Peyer's patch (tissue), 4 donors: ENCODE data around the gene FRMPD1. TPM values are rescaled to one million over a fixed set of nuclear protein-coding genes. Genes with fewer than 3 reads are reported as not detected.

Experiments
- DNase-seq, 3 donors: peaks; one replicate each; pipeline ENCODE4 v3.0.0-alpha.2; 2017 to 2019
- H3K27ac ChIP-seq, 4 donors: fragments of 200-600 bp; sonication (generic); one replicate each; pipeline ENCODE4 v1.5.1; 2016 to 2019
- H3K27me3 ChIP-seq, 2 donors: fragments of 200-600 bp; sonication (generic); one replicate each; pipeline ENCODE4 v1.5.1; 2019
- H3K36me3 ChIP-seq, 3 donors: fragments of 200-600 bp; sonication (generic); one replicate each; pipeline ENCODE4 v1.5.1; 2016 to 2019
- H3K4me1 ChIP-seq, 4 donors: fragments of 200-600 bp; sonication (generic); one replicate each; pipeline ENCODE4 v1.5.1; 2016 to 2019
- H3K4me3 ChIP-seq, 4 donors: fragments of 200-600 bp; sonication (generic); 1 replicate in 3 of 4; 2 replicates in 1 of 4; pipeline ENCODE4 v1.5.1; 2016 to 2019; ENCODE audit warnings: mild to moderate bottlenecking in 1 of 4
- H3K9me3 ChIP-seq, 4 donors: fragments of 200-600 bp; sonication (generic); one replicate each; pipeline ENCODE4 v1.5.1; 2016 to 2019; ENCODE audit warnings: mild to moderate bottlenecking in 1 of 4
- CTCF ChIP-seq, 6 experiments: fragments of 450-650 bp in 4 of 6; fragments of 200-600 bp in 2 of 6; sonication (generic) in 1 of 6; IDR thresholded peaks; one replicate each; pipeline ENCODE4 v1.5.1; 2017 to 2019; ENCODE audit warnings: antibody characterized with exemption in 6 of 6, mild to moderate bottlenecking in 3 of 6, moderate library complexity in 1 of 6
- POLR2A ChIP-seq, 2 donors: fragments of 450-650 bp; IDR thresholded peaks; one replicate each; pipeline ENCODE4 v1.5.1; 2017; ENCODE audit warnings: antibody characterized with exemption in 2 of 2, mild to moderate bottlenecking in 2 of 2, moderate library complexity in 2 of 2
- total RNA-seq, 4 donors: library from RNA; depleted of rRNA; stranded (reverse); fragments of >200 nt; gene quantifications; one replicate each; pipeline ENCODE4 v1.1.0, GENCODE V29; 2016

Gene FRMPD1
- total RNA-seq, 4 donors from 2014 or later: 0.40 TPM; not detected in 3

GRCh38 chr9:37641331-37641730 is 9.4 kb upstream of the FRMPD1 start:
- TF ChIP-seq CTCF (IDR thresholded peaks at IDR 0.05) (no peak), POLR2A (IDR thresholded peaks at IDR 0.05) (no peak)
- Histone ChIP-seq H3K27me3 (no peaks in the 10 kb centered on the region), H3K36me3 (no peaks in the 10 kb centered on the region), H3K9me3 (no peaks in the 10 kb centered on the region), H3K4me1 (no peaks in the 10 kb centered on the region), H3K4me3 (no peak overlapping the region), H3K27ac (no peak overlapping the region)
- DNase-seq: no peak

DNA sequence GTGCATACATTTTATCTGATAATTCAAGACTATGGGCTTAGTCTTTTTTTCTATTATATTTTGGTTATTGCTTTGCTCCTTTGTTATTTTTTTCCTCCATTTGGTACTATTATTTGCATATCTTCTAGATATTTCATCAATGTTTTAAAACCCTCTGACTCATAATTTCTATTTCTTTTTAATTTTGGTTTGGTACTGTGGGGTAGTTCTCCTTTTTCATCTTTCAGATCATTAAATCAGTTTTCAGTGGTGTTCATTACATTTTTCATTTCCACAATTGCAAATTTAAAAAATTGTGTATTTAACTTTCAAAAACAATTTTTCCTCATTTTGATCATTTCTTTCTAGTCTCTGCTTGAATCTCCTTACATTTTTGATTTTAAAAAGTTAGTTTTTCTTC is 7.5 kb upstream of the FRMPD1 start:
- H3K9me3 ChIP-seq: no peaks in the 10 kb centered on the region
- H3K4me1 ChIP-seq: no peaks in the 10 kb centered on the region
- no peak for DNase-seq
- H3K4me3 ChIP-seq: no peak overlapping the region
- no peaks in the 10 kb centered on the region for H3K27me3 ChIP-seq
- no peaks in the 10 kb centered on the region for H3K36me3 ChIP-seq
- no peak overlapping the region for H3K27ac ChIP-seq
- no peak for TF ChIP-seq CTCF (IDR thresholded peaks at IDR 0.05)
- TF ChIP-seq POLR2A (IDR thresholded peaks at IDR 0.05): no peak

GRCh38 chr9:37645903-37646506 is 4.7 kb upstream of the FRMPD1 start:
- TF ChIP-seq POLR2A (IDR thresholded peaks at IDR 0.05) (no peak), CTCF (IDR thresholded peaks at IDR 0.05) (no peak)

GRCh38 chr9:37650299-37650872 is 368 bp upstream of the FRMPD1 start:
- peak overlapping the region in 3 of 4 donors; percentile 57 to 70 (median 61) for H3K4me3 ChIP-seq
- no peak for TF ChIP-seq POLR2A (IDR thresholded peaks at IDR 0.05)
- TF ChIP-seq CTCF (IDR thresholded peaks at IDR 0.05): peak in 2 of 6 experiments; percentile 9 to 45
- H3K27ac ChIP-seq: no peak overlapping the region
- H3K4me1 ChIP-seq: peaks cover 0 to 10% (median 6%) of the 10 kb centered on the region in 4 donors
- H3K36me3 ChIP-seq: no peaks in the 10 kb centered on the region
- H3K27me3 ChIP-seq: peaks cover 0 to 3% of the 10 kb centered on the region in 2 donors
- H3K9me3 ChIP-seq: no peaks in the 10 kb centered on the region
- no peak for DNase-seq

More at GRCh38 chr9:37645903-37646506, 4.7 kb upstream of the FRMPD1 start:
- Histone ChIP-seq H3K9me3 (no peaks in the 10 kb centered on the region), H3K36me3 (no peaks in the 10 kb centered on the region), H3K4me1 (peaks cover 0 to 4% (median under 1%) of the 10 kb centered on the region in 4 donors), H3K4me3 (no peak overlapping the region), H3K27me3 (no peaks in the 10 kb centered on the region), H3K27ac (no peak overlapping the region)
- DNase-seq: no peak

GRCh38 chr9:37652261-37652660 is 1.5 kb downstream of the FRMPD1 start:
- H3K27me3 ChIP-seq: peaks cover 0 to 3% of the 10 kb centered on the region in 2 donors
- H3K9me3 ChIP-seq: no peaks in the 10 kb centered on the region
- H3K4me1 ChIP-seq: peaks cover 0 to 10% (median 6%) of the 10 kb centered on the region in 4 donors
- no peak for DNase-seq
- H3K36me3 ChIP-seq: no peaks in the 10 kb centered on the region
- TF ChIP-seq POLR2A (IDR thresholded peaks at IDR 0.05): no peak
- H3K27ac ChIP-seq: no peak overlapping the region
- no peak overlapping the region for H3K4me3 ChIP-seq

- TF ChIP-seq CTCF (IDR thresholded peaks at IDR 0.05) (no peak), POLR2A (IDR thresholded peaks at IDR 0.05) (no peak)
- DNase-seq: no peak
- Histone ChIP-seq H3K27me3 (peaks cover 0 to 3% of the 10 kb centered on the region in 2 donors), H3K4me1 (peaks cover 0 to 10% (median 6%) of the 10 kb centered on the region in 4 donors), H3K27ac (no peak overlapping the region), H3K4me3 (no peak overlapping the region), H3K9me3 (no peaks in the 10 kb centered on the region), H3K36me3 (no peaks in the 10 kb centered on the region)
These were observed 2.6 kb downstream of the FRMPD1 start for GRCh38 chr9:37653385-37653784.
